ENCODE measurements around the gene ST6GALNAC5. TPM values are rescaled to one million over a fixed set of nuclear protein-coding genes. Genes with fewer than 3 reads are reported as not detected.
A peak's percentile ranks its signal among the peaks of the same experiment; 100 is the strongest.

The ST6GALNAC5 gene
- total RNA-seq, 1 donor from 2014 or later, result 23.1 TPM

- TF ChIP-seq CTCF (IDR thresholded peaks at IDR 0.05), result no peak
- no peaks in the 10 kb centered on the region for H3K27me3 ChIP-seq
- no peak overlapping the region for H3K27ac ChIP-seq
- ATAC-seq, result peak; percentile 6
- H3K36me3 ChIP-seq, result no peaks in the 10 kb centered on the region
- no peaks in the 10 kb centered on the region for H3K4me1 ChIP-seq
- DNase-seq, result no peak
- intact Hi-C loops (cut with DNase I), result no loop called here
- no peak overlapping the region for H3K4me3 ChIP-seq
- H3K9me3 ChIP-seq, result no peaks in the 10 kb centered on the region
Measured at GRCh38 chr1:77024500-77024899, 157.2 kb downstream of the ST6GALNAC5 start.

GRCh38 chr1:77025599-77025998 is 158.3 kb downstream of the ST6GALNAC5 start:
- no peak for ATAC-seq
- H3K4me3 ChIP-seq, result no peak overlapping the region

GRCh38 chr1:77026135-77026534 is 158.9 kb downstream of the ST6GALNAC5 start:
- Histone ChIP-seq H3K4me3 (no peak overlapping the region), H3K9me3 (no peaks in the 10 kb centered on the region), H3K27ac (no peak overlapping the region), H3K36me3 (no peaks in the 10 kb centered on the region), H3K4me1 (no peaks in the 10 kb centered on the region), H3K27me3 (no peaks in the 10 kb centered on the region)
- DNase-seq (no peak), ATAC-seq (no peak)
- intact Hi-C loops (cut with DNase I), result no loop called here
- no peak for TF ChIP-seq CTCF (IDR thresholded peaks at IDR 0.05)

More at GRCh38 chr1:77025599-77025998, 158.3 kb downstream of the ST6GALNAC5 start:
- intact Hi-C loops (cut with DNase I), result no loop called here
- Histone ChIP-seq H3K4me1 (no peaks in the 10 kb centered on the region), H3K36me3 (no peaks in the 10 kb centered on the region), H3K27ac (no peak overlapping the region), H3K9me3 (no peaks in the 10 kb centered on the region), H3K27me3 (no peaks in the 10 kb centered on the region)
- no peak for DNase-seq
- TF ChIP-seq CTCF (IDR thresholded peaks at IDR 0.05), result no peak

GRCh38 chr1:77026640-77027039 is 159.4 kb downstream of the ST6GALNAC5 start:
- ATAC-seq, result no peak
- H3K9me3 ChIP-seq, result no peaks in the 10 kb centered on the region
- intact Hi-C loops (cut with DNase I), result no loop called here
- TF ChIP-seq CTCF (IDR thresholded peaks at IDR 0.05), result no peak
- H3K4me3 ChIP-seq, result no peak overlapping the region
- no peak overlapping the region for H3K27ac ChIP-seq
- DNase-seq, result no peak
- H3K36me3 ChIP-seq, result no peaks in the 10 kb centered on the region
- H3K4me1 ChIP-seq, result no peaks in the 10 kb centered on the region
- H3K27me3 ChIP-seq, result no peaks in the 10 kb centered on the region

- ATAC-seq (no peak), DNase-seq (no peak)
- H3K36me3 ChIP-seq, result no peaks in the 10 kb centered on the region
Measured at GRCh38 chr1:77027847-77028246, 160.6 kb downstream of the ST6GALNAC5 start.

More at GRCh38 chr1:77027847-77028246, 160.6 kb downstream of the ST6GALNAC5 start:
- Histone ChIP-seq H3K9me3 (no peaks in the 10 kb centered on the region), H3K27me3 (no peaks in the 10 kb centered on the region), H3K4me1 (no peaks in the 10 kb centered on the region), H3K4me3 (no peak overlapping the region), H3K27ac (no peak overlapping the region)
- no peak for TF ChIP-seq CTCF (IDR thresholded peaks at IDR 0.05)
- intact Hi-C loops (cut with DNase I), result no loop called here
